KMS-11 (cell line): ENCODE data around the gene IMPG2.

Experiments used
- H2AFZ ChIP-seq: fragments of 200-600 bp; sonication (generic); 2 replicates; pipeline ENCODE4 v1.6.1; 2016; ENCODE audit warnings: antibody characterized with exemption, mixed run types, low read depth
- H3K27ac ChIP-seq: fragments of 200-600 bp; sonication (generic); 2 replicates; pipeline ENCODE4 v1.6.1; 2016; ENCODE audit warnings: mild to moderate bottlenecking, mixed run types
- H3K27me3 ChIP-seq: fragments of 200-600 bp; sonication (generic); 2 replicates; pipeline ENCODE4 v1.6.1; 2017; ENCODE audit warnings: mild to moderate bottlenecking, low read depth, mixed run types, moderate library complexity; ENCODE audit not compliant: insufficient read depth
- H3K36me3 ChIP-seq: fragments of 200-600 bp; sonication (generic); 2 replicates; pipeline ENCODE4 v1.6.1; 2017; ENCODE audit warnings: mild to moderate bottlenecking, mixed run types; ENCODE audit not compliant: insufficient read depth
- H3K4me1 ChIP-seq: fragments of 200-600 bp; sonication (generic); 2 replicates; pipeline ENCODE4 v1.6.1; 2016; ENCODE audit warnings: mild to moderate bottlenecking, low read depth, mixed run types; ENCODE audit not compliant: poor library complexity, severe bottlenecking
- H3K4me2 ChIP-seq: fragments of 200-600 bp; sonication (generic); 2 replicates; pipeline ENCODE4 v1.7.0; 2016; ENCODE audit warnings: mild to moderate bottlenecking, mixed run types
- H3K4me3 ChIP-seq: fragments of 200-600 bp; sonication (generic); IDR thresholded peaks from 2 replicates; pipeline ENCODE4 v1.6.1; 2017; ENCODE audit warnings: low read depth, low read length, mixed read lengths; ENCODE audit not compliant: insufficient read depth
- H3K79me2 ChIP-seq: fragments of 200-600 bp; sonication (generic); 2 replicates; pipeline ENCODE4 v1.6.1; 2016; ENCODE audit warnings: low read depth, mixed run types; ENCODE audit not compliant: insufficient read depth
- H3K9ac ChIP-seq: fragments of 200-600 bp; sonication (generic); 2 replicates; pipeline ENCODE4 v1.6.1; 2016; ENCODE audit warnings: mild to moderate bottlenecking, mixed run types
- H4K20me1 ChIP-seq: fragments of 200-600 bp; sonication (generic); 2 replicates; pipeline ENCODE4 v1.6.1; 2016; ENCODE audit warnings: mild to moderate bottlenecking, mixed run types; ENCODE audit not compliant: insufficient read depth
- CTCF ChIP-seq: fragments of 200-600 bp; sonication (generic); conservative IDR thresholded peaks from 2 replicates; pipeline ENCODE4 v1.6.1; 2017; ENCODE audit warnings: low read depth, mild to moderate bottlenecking, antibody characterized with exemption, low read length, moderate library complexity, mixed read lengths

The IMPG2 gene

GRCh38 chr3:101266071-101266470, 54.3 kb downstream of the IMPG2 start:
- H3K4me2 ChIP-seq: no peak overlapping the region
- H3K79me2 ChIP-seq: no peaks in the 10 kb centered on the region
- no peak overlapping the region for H2AFZ ChIP-seq
- no peak overlapping the region for H3K27ac ChIP-seq
- TF ChIP-seq CTCF: no peak
- H3K27me3 ChIP-seq: no peaks in the 10 kb centered on the region
- H3K4me3 ChIP-seq: no peak overlapping the region
- H3K9ac ChIP-seq: no peak overlapping the region
- H4K20me1 ChIP-seq: no peaks in the 10 kb centered on the region
- no peaks in the 10 kb centered on the region for H3K4me1 ChIP-seq
- no peaks in the 10 kb centered on the region for H3K36me3 ChIP-seq

- Histone ChIP-seq H3K4me2 (no peak overlapping the region), H3K4me1 (no peaks in the 10 kb centered on the region), H4K20me1 (no peaks in the 10 kb centered on the region), H3K36me3 (no peaks in the 10 kb centered on the region), H3K27me3 (no peaks in the 10 kb centered on the region), H3K79me2 (no peaks in the 10 kb centered on the region), H3K4me3 (no peak overlapping the region), H2AFZ (no peak overlapping the region), H3K27ac (no peak overlapping the region), H3K9ac (no peak overlapping the region)
- TF ChIP-seq CTCF: no peak
Measured at GRCh38 chr3:101262393-101263240, 57.8 kb downstream of the IMPG2 start.

GRCh38 chr3:101261506-101261905, 58.9 kb downstream of the IMPG2 start:
- no peaks in the 10 kb centered on the region for H4K20me1 ChIP-seq
- TF ChIP-seq CTCF: no peak
- H3K27me3 ChIP-seq: no peaks in the 10 kb centered on the region
- H3K4me1 ChIP-seq: no peaks in the 10 kb centered on the region
- no peaks in the 10 kb centered on the region for H3K36me3 ChIP-seq
- no peaks in the 10 kb centered on the region for H3K79me2 ChIP-seq
- H3K27ac ChIP-seq: no peak overlapping the region
- H3K9ac ChIP-seq: no peak overlapping the region
- no peak overlapping the region for H3K4me2 ChIP-seq
- no peak overlapping the region for H2AFZ ChIP-seq
- H3K4me3 ChIP-seq: no peak overlapping the region

GRCh38 chr3:101259485-101260341, 60.7 kb downstream of the IMPG2 start:
- Histone ChIP-seq H3K4me3 (no peak overlapping the region), H3K4me2 (no peak overlapping the region), H2AFZ (no peak overlapping the region), H3K27ac (no peak overlapping the region), H4K20me1 (no peaks in the 10 kb centered on the region), H3K27me3 (no peaks in the 10 kb centered on the region), H3K9ac (no peak overlapping the region), H3K79me2 (no peaks in the 10 kb centered on the region), H3K4me1 (no peaks in the 10 kb centered on the region), H3K36me3 (no peaks in the 10 kb centered on the region)
- TF ChIP-seq CTCF: no peak
